Inferior parietal cortex (tissue), 1 donor: Measurements from ENCODE around the gene NPW.

Source experiments
- DNase-seq: peaks from one replicate; pipeline ENCODE4 v3.0.0-alpha.2; 2016; ENCODE audit errors: extremely low spot score

The NPW gene

DNA sequence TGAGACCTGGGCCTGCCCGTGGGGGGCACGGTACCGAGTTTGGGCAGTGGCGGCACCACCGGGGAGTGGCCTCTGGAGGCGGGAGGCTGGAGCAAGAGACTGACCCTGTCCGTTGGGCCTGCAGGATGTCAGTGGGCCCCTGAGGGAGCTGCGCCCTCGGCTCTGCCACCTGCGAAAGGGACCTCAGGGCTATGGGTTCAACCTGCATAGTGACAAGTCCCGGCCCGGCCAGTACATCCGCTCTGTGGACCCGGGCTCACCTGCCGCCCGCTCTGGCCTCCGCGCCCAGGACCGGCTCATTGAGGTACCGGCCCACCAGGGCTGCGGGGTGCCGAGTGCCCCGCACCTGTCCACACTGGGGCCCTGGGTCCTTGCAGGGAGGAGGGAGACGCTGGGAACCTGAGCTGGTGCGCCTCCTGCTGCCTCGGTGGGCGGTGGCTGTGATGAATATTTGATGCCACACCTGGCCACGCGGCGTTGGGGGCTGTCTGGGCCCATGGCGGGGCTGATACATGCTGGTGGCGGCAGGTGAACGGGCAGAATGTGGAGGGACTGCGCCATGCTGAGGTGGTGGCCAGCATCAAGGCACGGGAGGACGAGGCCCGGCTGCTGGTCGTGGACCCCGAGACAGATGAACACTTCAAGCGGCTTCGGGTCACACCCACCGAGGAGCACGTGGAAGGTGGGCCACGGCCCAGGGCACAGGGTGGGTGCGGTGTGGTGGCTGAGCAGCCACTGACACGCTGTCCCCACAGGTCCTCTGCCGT is 16.8 kb downstream of the NPW start:
- no peak for DNase-seq

DNA sequence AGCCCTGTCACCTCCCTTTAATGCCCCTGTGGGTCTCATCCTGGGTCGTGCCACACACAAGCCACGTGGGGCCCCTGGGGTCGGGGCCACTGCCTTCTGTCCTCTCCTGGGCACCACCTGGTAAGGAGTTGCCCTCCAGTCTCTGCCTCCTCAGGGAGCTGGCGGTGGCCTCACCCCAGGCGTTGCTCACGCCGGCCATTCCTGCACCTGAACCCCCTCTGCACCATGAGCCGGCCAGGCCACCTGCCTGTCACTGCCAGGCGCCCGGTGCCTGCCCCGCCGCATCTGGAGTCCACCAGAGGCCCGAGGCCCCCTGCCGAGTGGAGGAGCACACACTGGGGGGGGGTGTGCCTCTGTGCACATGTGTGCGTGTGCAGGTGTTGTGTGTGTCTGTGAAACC is 17.5 kb downstream of the NPW start:
- no peak for DNase-seq

GRCh38 chr16:2037647-2038381 is 18.2 kb downstream of the NPW start:
- DNase-seq, result no peak

DNA sequence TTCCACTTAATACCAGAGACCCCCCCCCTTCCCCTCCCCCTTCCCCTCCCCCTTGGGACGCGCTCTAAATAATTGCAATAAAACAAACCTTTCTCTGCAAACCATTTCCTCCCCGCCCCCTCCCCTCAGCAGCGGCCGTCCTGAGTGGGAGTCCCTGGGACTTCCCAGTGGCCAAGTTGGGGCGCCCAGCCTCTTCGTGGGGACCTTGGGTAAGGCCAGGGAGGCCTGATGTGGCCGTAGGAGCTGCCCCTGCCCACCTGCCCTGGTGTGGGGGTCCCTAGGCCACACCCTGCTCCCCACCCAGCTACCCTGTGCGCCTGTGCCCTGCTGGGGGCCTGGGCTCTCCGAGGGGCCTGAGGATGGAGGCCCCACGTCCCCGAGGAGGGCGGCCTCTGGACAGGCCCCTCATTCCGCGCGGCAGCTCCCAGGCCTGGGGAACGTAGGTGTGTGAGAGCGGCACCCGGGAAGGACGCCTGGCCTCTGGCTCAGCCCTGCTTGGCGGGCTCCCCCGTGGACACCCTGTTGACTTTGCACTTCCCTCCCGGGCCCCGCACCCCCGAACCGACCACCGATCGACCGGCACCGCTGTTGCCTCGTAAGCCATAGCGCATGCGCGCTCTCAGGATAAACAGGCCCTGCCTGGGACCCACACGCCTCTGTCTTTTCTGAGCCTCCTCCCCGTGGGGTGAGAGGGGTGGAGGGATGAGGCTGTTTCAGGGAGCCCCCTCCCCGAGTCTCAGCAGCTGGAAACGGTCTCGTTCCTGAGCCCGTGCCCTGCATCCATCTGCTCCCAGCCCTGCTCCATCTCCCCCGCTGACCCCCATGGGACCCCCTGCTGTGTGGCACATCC is 19.0 kb downstream of the NPW start:
- DNase-seq, result no peak

DNA sequence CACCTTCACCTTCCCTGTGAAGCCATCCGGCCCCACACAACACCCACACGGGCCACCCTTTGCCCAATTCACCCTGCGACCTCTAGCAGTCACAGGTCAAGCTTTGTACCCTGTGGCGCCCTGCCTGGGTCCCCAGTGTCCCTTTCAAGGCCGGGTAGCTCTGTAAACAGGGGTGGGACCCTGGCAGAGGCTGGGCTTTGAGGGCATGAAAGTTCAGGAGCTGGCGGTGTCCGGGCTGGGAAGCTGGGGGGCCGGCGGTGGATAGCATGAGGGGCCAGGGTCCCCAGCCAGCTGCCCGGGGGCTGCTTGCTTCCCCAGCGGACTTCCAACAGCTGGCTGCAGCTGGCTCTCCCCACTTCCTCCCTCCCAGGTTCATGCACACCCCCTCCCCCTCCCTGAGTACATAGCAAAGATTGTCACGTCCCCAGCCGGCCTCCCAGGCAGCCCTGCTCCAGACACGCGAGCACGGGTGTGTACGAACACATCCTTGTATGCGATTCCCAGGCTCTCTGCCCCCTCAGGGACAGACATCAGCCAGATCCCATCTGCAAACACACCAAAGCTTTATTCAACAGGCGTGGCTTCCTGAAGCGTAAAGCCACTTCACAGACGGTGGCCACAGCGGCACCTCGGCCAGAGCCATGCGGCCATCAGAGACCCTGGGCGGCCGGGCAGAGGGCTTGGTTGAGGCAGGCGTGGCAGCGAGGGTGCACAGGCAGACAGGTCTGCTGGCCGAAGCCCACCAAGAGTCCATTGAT is 19.9 kb downstream of the NPW start:
- DNase-seq, result no peak

GRCh38 chr16:2040041-2040786 is 20.6 kb downstream of the NPW start:
- no peak for DNase-seq

DNA sequence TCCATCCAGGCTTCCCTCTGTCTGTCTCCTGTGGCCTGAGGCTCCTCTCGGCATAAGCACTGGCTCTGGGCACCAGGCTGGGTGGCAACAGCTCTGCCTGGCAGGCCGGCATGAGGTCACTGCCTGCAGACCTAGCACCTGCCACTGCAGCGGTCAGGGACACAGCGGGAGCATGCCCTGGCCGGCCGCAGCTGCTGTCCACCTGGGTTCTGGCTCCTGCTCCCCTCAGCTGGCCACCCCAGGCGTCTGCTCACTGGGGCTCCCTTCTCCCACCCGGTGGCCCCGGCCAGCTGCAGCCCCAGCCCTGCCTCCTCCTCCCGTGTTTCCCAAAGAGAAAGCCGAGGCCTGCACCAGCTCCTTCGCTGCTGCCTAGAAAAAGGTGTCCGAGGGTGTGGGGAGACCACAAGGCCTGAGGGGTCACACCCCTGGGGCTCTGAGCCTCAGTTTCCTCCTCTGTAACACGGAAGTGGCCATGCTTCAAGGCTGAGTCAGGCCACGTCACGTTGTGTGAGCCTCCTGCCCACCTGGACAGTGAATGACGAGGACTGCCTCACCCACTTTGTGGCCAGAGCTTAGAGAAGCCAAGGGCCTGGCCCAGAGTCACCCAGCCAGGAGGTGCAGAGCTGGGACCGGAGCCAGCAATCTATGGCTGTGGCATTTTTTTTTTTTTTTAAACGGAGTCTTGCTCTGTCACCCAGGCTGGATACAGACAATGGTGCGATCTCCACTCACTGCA is 21.4 kb downstream of the NPW start:
- no peak for DNase-seq

DNA sequence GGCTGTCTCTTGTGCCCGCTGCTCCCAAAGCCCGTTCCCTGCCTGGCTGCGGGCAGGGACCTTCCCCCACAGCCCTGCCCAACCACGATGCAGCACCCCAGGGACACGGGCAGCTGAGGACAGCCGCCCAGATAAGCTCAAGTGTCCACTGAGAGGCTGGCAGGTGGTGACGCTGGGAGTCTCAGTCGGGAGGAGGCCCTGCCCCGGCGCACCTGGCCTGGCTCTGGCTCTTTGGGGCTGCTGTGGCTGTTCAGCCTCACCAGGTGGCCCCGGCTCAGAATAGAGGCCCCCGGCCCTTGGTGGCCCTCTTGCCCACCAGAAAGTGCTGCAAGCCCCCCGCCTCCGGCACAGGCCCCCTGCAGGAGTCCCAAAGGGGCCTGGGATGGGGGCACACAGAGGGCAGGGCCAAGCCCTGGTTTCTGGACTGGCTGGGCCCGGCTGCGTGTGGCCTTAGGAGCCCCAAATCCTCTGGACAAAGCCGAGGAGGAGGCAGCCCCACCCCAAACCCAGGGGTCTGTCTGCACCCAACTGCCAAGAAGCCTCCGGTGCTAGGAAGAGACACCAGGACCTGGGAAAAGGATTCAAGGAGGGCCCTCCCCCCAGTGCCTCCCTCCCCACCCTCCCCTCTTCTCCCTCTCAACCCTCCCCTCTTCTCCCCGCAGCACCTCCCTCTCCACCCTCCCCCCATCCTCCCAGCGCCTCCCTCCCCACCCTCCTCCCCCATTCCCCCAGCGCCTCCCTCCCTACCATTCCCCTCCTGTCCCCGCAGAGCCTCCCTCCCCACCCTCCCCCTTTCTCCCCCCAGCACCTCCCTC is 22.8 kb downstream of the NPW start:
- DNase-seq, result no peak

- DNase-seq, result no peak
Measured at GRCh38 chr16:2042986-2043666, 23.5 kb downstream of the NPW start.

DNA sequence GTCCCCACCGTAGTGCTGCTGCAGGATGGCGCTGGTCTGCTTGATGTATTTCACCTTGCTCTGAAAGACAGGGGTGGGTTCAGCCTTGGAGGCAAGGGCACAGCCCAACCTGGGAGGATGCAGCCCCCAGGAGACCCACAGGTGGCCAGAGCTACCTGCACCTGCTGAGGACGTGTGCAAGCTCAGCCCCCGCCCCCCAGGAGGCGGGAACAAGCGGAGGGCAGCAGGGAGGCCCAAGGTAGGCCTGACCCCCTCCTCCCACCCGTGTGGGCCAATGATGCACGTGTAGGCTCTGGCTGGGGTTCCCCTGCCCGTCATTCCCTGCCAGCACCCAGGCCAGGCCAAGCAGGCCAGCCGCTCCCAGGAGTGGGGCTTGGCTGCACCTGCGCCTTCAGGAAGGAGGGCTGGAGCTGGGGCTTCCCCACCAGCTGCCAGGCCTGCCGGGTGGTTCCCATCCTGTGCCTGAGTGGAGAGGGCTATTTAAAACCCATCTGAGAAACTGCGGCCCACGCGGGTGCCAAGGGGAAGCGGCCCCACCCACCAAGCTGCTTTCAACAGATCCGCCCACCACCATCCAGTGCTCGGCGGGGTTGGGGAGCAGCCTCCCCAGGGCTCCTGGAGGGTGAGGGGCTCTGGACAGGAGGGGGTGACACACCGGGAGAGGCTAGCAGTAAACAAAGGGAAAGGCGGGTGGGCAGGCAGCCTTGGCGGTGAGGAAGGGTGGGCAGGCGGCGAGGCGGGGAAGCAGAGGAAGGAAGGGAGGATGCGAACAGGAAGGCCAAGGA is 24.3 kb downstream of the NPW start:
- DNase-seq, result no peak

DNA sequence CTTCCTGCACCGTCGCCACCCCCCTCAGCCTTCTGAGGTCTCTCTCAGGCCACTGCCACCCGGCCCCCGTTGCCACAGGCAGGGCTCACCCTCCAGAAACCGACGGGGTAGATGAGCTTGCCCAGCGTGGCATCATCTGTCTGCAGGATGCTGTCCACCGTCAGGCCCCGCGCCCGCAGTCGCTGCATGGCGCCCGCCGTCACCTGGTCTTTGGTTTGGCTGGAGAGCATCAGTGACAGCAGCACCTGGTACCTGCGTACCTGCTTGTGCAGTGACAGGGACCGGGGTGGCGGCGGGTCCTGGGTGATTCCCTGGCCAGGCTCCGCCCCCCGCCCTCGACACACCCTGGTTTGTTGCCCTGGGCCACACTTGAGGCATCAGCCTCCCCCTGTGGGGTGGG is 25.0 kb downstream of the NPW start:
- no peak for DNase-seq

DNA sequence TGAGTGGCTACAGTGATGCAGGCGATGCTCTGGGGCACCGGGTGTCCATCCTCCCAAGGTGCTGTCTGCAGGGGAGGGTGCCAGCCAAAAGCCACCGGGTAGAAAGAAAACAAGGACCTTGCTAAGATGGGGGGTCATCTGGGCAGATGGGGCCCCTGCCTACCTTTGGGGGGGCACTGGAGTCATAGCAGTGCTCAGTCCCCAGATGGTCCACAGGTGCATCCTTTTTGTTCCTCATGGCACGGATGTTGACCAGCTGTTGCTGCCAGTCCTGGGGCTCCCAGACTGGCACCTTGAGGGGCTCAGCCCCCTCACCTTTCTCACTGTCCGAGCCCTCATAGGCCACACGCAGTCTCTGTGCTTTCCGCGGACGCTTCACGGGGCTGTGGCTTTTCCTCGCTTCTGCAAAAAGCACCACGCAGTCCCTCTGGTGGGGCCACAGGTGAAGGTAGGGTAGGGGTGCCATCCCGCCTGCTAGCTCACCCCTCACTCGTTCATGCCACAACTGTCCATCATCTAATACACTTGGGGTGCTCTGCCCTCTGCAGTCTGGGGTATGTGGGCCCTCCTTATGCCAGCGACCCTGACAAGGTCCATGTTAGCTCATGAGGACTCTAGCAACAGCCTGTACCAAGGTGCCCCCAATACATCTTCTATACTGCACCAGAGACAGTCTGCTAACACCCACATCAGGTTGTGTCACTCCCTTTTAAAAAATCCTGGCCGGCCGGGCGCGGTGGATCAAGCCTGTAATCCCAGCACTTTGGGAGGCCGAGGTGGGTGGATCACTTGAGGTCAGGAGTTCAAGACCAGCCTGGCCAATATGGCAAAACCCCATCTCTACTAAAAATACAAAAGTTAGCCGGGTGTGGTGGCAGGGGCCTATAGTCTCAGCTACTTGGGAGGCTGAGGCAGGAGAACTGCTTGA is 26.6 kb downstream of the NPW start:
- no peak for DNase-seq

GRCh38 chr16:2046893-2047329 is 27.3 kb downstream of the NPW start:
- DNase-seq, result no peak

DNA sequence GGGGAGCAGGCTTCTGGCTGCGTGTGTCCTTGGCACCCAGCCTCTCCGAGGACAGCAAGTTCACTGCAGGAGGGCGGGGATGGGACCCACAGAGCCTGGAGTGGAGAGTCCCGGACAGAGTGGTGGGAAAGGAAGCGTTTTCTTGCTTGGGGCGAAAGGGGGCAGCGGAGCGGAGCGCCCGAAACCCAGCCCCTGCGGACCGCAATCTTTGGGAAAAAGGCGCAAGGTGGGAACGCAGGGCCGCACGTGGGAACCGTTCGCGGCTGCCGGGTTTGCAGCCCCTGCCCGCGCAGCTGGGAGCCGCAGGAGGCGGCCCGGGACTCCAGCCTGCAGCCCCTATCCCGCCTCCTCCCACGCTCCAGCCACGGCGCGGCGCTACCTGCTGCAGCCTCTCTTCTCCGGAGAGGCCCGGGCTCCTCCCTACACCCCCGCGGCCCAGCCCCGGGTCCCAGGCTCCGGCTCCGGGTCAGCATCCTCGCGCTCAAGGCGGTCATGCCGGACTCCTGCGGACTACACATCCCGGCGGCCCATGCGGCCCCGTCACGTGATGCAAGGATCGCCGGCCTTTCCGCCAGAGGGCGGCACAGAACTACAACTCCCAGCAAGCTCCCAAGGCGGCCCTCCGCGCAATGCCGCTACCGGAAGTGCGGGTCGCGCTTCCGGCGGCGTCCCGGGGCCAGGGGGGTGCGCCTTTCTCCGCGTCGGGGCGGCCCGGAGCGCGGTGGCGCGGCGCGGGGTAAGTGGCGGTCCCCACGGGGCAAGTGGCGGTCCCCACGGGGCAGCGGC is 27.9 kb downstream of the NPW start, which contains the start of the genes NTHL1 and TSC2:
Gene NTHL1, minus strand, starts transcription at position 505 of the 786 bp plus-strand sequence. Its CDS starts 11 bp downstream, at position 494.
Gene TSC2, plus strand, starts transcription at position 656 of the 786 bp plus-strand sequence. CDS start 631 bp downstream, outside the sequence.
- peak; percentile 97 for DNase-seq

DNA sequence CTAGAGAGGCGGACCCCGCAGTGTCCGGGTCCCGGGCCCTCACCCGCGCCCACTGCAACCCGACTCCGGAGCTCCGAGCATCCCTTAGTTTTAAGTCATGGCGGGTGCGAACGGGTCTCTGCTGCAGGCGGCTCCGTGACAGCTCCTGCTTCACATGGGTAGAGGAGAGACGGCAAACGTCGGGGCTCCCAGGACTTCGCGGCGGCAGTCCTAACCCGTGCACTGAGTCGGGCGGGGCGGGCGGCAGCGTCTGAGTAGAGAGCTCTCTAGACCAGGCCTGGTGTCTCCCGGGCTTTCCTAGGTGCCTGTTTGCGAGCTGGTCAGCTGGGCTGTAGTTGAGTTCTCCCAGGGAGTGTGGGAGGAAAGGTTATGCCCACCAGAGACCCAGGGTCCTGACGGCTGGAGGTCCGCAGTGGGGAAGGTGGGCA is 28.5 kb downstream of the NPW start:
- no peak for DNase-seq

DNA sequence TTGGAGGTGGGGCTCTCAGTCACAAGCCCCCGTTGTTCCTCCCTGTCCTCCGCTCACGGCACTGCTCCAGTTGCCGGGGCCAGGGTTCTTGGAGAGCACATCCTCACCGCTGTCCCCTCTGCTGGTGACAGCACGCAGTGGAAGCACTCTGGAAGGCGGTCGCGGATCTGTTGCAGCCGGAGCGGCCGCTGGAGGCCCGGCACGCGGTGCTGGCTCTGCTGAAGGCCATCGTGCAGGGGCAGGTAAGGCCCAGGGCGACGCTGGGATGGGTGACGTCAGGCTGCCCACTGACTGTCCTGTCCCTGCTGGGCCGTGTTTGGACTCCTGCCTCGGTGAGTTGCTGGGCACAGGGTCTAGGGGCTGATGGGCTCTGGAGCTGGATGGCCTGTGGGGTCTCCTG is 33.6 kb downstream of the NPW start:
- no peak for DNase-seq
